Peyer's patch (tissue), 4 donors: ENCODE results near the gene ACP6. TPM values are rescaled to one million over a fixed set of nuclear protein-coding genes. Genes with fewer than 3 reads are reported as not detected.

Experiments used
- DNase-seq, 3 donors: peaks; one replicate each; pipeline ENCODE4 v3.0.0-alpha.2; 2017 to 2019
- H3K27ac ChIP-seq, 4 donors: fragments of 200-600 bp; sonication (generic); one replicate each; pipeline ENCODE4 v1.5.1; 2016 to 2019
- H3K27me3 ChIP-seq, 2 donors: fragments of 200-600 bp; sonication (generic); one replicate each; pipeline ENCODE4 v1.5.1; 2019
- H3K36me3 ChIP-seq, 3 donors: fragments of 200-600 bp; sonication (generic); one replicate each; pipeline ENCODE4 v1.5.1; 2016 to 2019
- H3K4me1 ChIP-seq, 4 donors: fragments of 200-600 bp; sonication (generic); one replicate each; pipeline ENCODE4 v1.5.1; 2016 to 2019
- H3K4me3 ChIP-seq, 4 donors: fragments of 200-600 bp; sonication (generic); 1 replicate in 3 of 4; 2 replicates in 1 of 4; pipeline ENCODE4 v1.5.1; 2016 to 2019; ENCODE audit warnings: mild to moderate bottlenecking in 1 of 4
- H3K9me3 ChIP-seq, 4 donors: fragments of 200-600 bp; sonication (generic); one replicate each; pipeline ENCODE4 v1.5.1; 2016 to 2019; ENCODE audit warnings: mild to moderate bottlenecking in 1 of 4
- POLR2A ChIP-seq, 2 donors: fragments of 450-650 bp; IDR thresholded peaks; one replicate each; pipeline ENCODE4 v1.5.1; 2017; ENCODE audit warnings: antibody characterized with exemption in 2 of 2, mild to moderate bottlenecking in 2 of 2, moderate library complexity in 2 of 2
- total RNA-seq, 4 donors: library from RNA; depleted of rRNA; stranded (reverse); fragments of >200 nt; gene quantifications; one replicate each; pipeline ENCODE4 v1.1.0, GENCODE V29; 2016
- TF ChIP-seq, protein P1 (sequence below), 6 experiments: fragments of 450-650 bp in 4 of 6; fragments of 200-600 bp in 2 of 6; sonication (generic) in 1 of 6; IDR thresholded peaks; one replicate each; pipeline ENCODE4 v1.5.1; 2017 to 2019; ENCODE audit warnings: antibody characterized with exemption in 6 of 6, mild to moderate bottlenecking in 3 of 6, moderate library complexity in 1 of 6

Gene ACP6
- total RNA-seq, 4 donors from 2014 or later = 12.3 to 33.0 (median 18.8) TPM

GRCh38 chr1:147611586-147611985 is 58.7 kb downstream of the ACP6 start:
- no peaks in the 10 kb centered on the region for H3K4me1 ChIP-seq
- no peak overlapping the region for H3K4me3 ChIP-seq
- TF ChIP-seq, protein P1, sequence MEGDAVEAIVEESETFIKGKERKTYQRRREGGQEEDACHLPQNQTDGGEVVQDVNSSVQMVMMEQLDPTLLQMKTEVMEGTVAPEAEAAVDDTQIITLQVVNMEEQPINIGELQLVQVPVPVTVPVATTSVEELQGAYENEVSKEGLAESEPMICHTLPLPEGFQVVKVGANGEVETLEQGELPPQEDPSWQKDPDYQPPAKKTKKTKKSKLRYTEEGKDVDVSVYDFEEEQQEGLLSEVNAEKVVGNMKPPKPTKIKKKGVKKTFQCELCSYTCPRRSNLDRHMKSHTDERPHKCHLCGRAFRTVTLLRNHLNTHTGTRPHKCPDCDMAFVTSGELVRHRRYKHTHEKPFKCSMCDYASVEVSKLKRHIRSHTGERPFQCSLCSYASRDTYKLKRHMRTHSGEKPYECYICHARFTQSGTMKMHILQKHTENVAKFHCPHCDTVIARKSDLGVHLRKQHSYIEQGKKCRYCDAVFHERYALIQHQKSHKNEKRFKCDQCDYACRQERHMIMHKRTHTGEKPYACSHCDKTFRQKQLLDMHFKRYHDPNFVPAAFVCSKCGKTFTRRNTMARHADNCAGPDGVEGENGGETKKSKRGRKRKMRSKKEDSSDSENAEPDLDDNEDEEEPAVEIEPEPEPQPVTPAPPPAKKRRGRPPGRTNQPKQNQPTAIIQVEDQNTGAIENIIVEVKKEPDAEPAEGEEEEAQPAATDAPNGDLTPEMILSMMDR (IDR thresholded peaks at IDR 0.05) = no peak
- H3K27me3 ChIP-seq = no peaks in the 10 kb centered on the region
- peaks cover 0 to 52% (median 0%) of the 10 kb centered on the region in 3 donors for H3K36me3 ChIP-seq
- no peak overlapping the region for H3K27ac ChIP-seq
- H3K9me3 ChIP-seq = no peaks in the 10 kb centered on the region
- DNase-seq = no peak

DNA sequence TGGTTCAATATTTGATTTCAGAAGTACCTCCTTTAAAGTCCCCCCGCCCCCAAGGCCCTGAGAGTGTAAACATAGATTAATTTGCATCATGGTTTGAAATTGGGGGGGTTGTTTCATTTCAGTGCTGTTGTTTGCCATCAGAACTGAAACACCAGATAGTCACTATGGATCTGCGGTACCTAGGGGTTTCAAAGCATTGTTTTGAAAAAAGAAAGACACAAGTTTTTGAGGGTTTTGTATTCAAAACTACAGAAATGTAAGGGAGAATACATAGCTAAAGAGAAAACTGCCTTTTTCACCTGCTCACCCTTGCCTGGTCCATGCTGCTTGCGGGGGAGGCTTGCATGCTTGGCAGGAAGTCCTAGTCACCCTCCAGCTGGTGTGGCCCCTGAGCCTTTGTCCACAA is 59.3 kb downstream of the ACP6 start:
- no peak for DNase-seq
- Histone ChIP-seq H3K9me3 (no peaks in the 10 kb centered on the region), H3K36me3 (peaks cover 0 to 52% (median 0%) of the 10 kb centered on the region in 3 donors), H3K4me1 (no peaks in the 10 kb centered on the region), H3K27ac (no peak overlapping the region), H3K27me3 (no peaks in the 10 kb centered on the region), H3K4me3 (no peak overlapping the region)
- TF ChIP-seq POLR2A (IDR thresholded peaks at IDR 0.05) = no peak
- TF ChIP-seq, protein P1 (IDR thresholded peaks at IDR 0.05) = no peak

- Histone ChIP-seq H3K9me3 (no peaks in the 10 kb centered on the region), H3K27me3 (no peaks in the 10 kb centered on the region), H3K4me1 (no peaks in the 10 kb centered on the region), H3K4me3 (no peak overlapping the region), H3K27ac (no peak overlapping the region), H3K36me3 (peaks cover 0 to 41% (median 0%) of the 10 kb centered on the region in 3 donors)
- TF ChIP-seq POLR2A (IDR thresholded peaks at IDR 0.05) = no peak
- TF ChIP-seq, protein P1 (IDR thresholded peaks at IDR 0.05) = no peak
- DNase-seq = no peak
Observed at GRCh38 chr1:147609358-147609757, 61.0 kb downstream of the ACP6 start.

DNA sequence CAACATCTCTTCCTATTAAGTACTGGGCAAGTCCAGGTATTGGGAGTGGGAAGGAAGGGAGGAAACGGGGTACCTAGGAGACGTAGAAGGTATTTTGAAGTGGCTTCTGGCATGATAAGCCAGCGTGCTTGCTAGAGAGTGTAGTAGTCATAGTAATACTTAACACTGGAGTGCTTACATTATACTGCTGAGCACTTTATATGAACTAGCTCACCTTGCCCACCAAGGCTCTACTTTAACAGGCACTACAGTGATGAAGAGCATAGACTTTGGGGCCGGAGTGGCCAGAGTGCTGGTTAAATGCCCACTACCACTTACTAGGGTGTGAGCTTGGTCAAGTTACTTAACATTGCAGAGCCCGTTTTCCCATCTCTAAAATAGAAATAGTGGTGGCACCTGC is 61.7 kb downstream of the ACP6 start:
- no peak for TF ChIP-seq POLR2A (IDR thresholded peaks at IDR 0.05)
- Histone ChIP-seq H3K9me3 (no peaks in the 10 kb centered on the region), H3K27me3 (no peaks in the 10 kb centered on the region), H3K4me1 (no peaks in the 10 kb centered on the region), H3K36me3 (peaks cover 0 to 33% (median 0%) of the 10 kb centered on the region in 3 donors), H3K4me3 (no peak overlapping the region), H3K27ac (no peak overlapping the region)
- no peak for DNase-seq

DNA sequence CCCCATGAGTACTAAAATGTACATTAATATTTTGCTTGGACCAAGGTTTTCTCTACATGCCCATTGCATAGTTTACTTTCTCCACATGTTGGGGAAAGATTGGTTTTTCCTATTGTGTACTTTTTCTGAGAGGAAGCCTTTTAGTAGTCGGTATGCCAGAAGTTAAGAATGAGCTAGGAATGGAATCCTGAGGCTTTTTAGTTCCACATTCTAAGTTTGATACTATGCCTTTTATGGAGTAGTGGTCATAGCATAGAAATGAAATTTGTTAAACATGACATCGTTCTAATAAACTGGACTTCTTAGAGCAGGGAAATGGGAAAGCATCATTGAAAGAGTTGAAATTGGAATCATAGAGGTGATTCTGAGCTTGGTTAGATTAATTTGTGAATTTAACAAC is 64.7 kb downstream of the ACP6 start:
- Histone ChIP-seq H3K4me3 (no peak overlapping the region), H3K27ac (peak overlapping the region in 1 of 4 donors; percentile 24), H3K4me1 (peaks cover 0 to 5% (median 1%) of the 10 kb centered on the region in 4 donors), H3K9me3 (no peaks in the 10 kb centered on the region), H3K36me3 (peaks cover 0 to 10% (median 0%) of the 10 kb centered on the region in 3 donors), H3K27me3 (no peaks in the 10 kb centered on the region)
- TF ChIP-seq POLR2A (IDR thresholded peaks at IDR 0.05) = no peak
- TF ChIP-seq, protein P1 (IDR thresholded peaks at IDR 0.05) = no peak
- no peak for DNase-seq

DNA sequence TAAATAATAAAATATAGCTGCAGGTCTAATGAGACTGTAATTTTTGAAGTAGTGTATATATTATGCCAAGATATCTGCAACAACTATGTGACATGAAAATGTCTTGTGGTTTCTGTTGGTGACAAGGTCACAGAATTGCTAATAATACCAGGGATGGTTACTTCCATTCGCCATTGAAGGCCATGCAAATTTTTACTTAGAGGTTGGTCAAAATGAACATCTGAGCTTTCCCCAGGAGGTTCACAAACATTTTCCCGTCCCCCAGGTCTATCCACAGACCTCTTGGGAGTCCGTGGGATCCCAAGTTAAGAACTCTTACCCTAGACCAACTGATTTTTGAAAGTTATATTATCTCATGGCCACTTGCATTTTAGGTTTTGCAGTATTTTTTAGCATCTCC is 66.3 kb downstream of the ACP6 start:
- H3K36me3 ChIP-seq = peaks cover 0 to 10% (median 0%) of the 10 kb centered on the region in 3 donors
- H3K9me3 ChIP-seq = no peaks in the 10 kb centered on the region
- TF ChIP-seq, protein P1 (IDR thresholded peaks at IDR 0.05) = no peak
- no peak for TF ChIP-seq POLR2A (IDR thresholded peaks at IDR 0.05)
- peaks cover 0 to 8% (median 2%) of the 10 kb centered on the region in 4 donors for H3K4me1 ChIP-seq
- no peak overlapping the region for H3K27ac ChIP-seq
- no peaks in the 10 kb centered on the region for H3K27me3 ChIP-seq
- no peak overlapping the region for H3K4me3 ChIP-seq
- no peak for DNase-seq
